RWPE2 (cell line): Measurements from ENCODE around the gene LMX1B.
"Not testable (repeated sequence)": the region's sequence is repeated elsewhere in the genome, so short reads cannot be mapped to it uniquely, and the experiment has no call there.

Source experiments
- ATAC-seq: fragments of 200-7000 bp; cut with Tn5 transposase; 3 replicates; pipeline ENCODE4 v1.9.1; 2021; ENCODE audit warnings: low read depth
- DNase-seq: peaks from one replicate; pipeline ENCODE4 v3.0.0-alpha.2; 2020; ENCODE audit warnings: low spot score
- H3K27ac ChIP-seq: fragments of 450-650 bp; 2 replicates; pipeline ENCODE4 v1.5.1; 2017; ENCODE audit warnings: mild to moderate bottlenecking; ENCODE audit not compliant: poor library complexity, severe bottlenecking
- H3K27me3 ChIP-seq: fragments of 250-450 bp; sonication (Bioruptor Pico); 2 replicates; pipeline ENCODE4 v1.5.1; 2021; ENCODE audit warnings: mild to moderate bottlenecking, moderate library complexity; ENCODE audit not compliant: insufficient read depth, poor library complexity, severe bottlenecking
- H3K36me3 ChIP-seq: fragments of 250-450 bp; sonication (Bioruptor Pico); 2 replicates; pipeline ENCODE4 v1.5.1; 2020; ENCODE audit warnings: low read depth, mild to moderate bottlenecking, moderate library complexity
- H3K4me1 ChIP-seq: fragments of 250-450 bp; sonication (Bioruptor Pico); 2 replicates; pipeline ENCODE4 v1.5.1; 2021; ENCODE audit warnings: mild to moderate bottlenecking, moderate library complexity; ENCODE audit not compliant: insufficient read depth, poor library complexity, severe bottlenecking
- H3K4me3 ChIP-seq: fragments of 250-450 bp; sonication (Bioruptor Pico); 2 replicates; pipeline ENCODE4 v1.5.1; 2021; ENCODE audit warnings: mild to moderate bottlenecking, moderate library complexity; ENCODE audit not compliant: severe bottlenecking
- H3K9me3 ChIP-seq: fragments of 250-450 bp; sonication (Bioruptor Pico); 2 replicates; pipeline ENCODE4 v1.5.1; 2021; ENCODE audit warnings: mild to moderate bottlenecking, moderate library complexity; ENCODE audit not compliant: severe bottlenecking
- TF ChIP-seq, protein P1 (sequence below): fragments of 450-650 bp; IDR thresholded peaks from one replicate; pipeline ENCODE4 v1.5.1; 2017; ENCODE audit warnings: mild to moderate bottlenecking, moderate library complexity; ENCODE audit not compliant: poor library complexity, severe bottlenecking

The LMX1B gene

DNA sequence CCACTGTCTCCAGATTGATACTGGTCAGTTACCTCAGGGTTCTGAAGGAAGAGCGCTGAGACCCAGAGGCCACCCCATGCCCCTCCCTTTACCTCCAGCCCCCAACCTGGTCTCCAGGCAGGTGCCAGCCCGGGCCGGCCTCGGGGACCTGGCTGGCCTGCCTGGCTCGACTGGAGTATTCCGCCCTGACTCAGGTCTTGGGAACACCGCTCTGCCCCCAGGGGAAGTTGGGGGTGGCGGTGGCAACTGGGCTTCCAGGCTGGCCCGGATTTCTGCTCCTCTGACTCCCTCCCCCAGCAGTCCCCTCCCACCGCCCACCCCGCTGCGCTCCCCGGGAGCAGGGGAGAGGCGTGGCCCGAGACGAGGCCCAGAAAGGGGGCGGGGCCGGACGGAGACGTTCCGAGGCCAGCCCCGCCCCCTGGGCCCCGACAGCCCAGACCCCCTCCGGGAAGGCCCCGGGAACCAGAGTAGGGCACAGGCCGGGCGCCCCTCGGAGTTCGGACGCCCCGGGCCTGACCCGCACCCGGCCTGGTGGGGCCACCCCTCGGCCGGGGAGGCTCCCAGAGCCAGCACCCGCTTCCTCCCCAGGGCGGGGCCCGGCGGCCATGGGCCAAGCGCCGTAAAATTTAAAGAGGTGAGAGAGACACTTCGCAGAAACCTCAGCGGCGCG, 108.7 kb downstream of the LMX1B start:
- peak overlapping the region; percentile 53 for H3K4me3 ChIP-seq
- no peaks in the 10 kb centered on the region for H3K9me3 ChIP-seq
- peak; percentile 80 for DNase-seq
- TF ChIP-seq, protein P1, sequence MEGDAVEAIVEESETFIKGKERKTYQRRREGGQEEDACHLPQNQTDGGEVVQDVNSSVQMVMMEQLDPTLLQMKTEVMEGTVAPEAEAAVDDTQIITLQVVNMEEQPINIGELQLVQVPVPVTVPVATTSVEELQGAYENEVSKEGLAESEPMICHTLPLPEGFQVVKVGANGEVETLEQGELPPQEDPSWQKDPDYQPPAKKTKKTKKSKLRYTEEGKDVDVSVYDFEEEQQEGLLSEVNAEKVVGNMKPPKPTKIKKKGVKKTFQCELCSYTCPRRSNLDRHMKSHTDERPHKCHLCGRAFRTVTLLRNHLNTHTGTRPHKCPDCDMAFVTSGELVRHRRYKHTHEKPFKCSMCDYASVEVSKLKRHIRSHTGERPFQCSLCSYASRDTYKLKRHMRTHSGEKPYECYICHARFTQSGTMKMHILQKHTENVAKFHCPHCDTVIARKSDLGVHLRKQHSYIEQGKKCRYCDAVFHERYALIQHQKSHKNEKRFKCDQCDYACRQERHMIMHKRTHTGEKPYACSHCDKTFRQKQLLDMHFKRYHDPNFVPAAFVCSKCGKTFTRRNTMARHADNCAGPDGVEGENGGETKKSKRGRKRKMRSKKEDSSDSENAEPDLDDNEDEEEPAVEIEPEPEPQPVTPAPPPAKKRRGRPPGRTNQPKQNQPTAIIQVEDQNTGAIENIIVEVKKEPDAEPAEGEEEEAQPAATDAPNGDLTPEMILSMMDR = no peak
- peak; percentile 81 for ATAC-seq
- peaks cover 4% of the 10 kb centered on the region for H3K27me3 ChIP-seq
- peak overlapping the region; percentile 39 for H3K27ac ChIP-seq
- peaks cover 6% of the 10 kb centered on the region for H3K4me1 ChIP-seq
- H3K36me3 ChIP-seq = no peaks in the 10 kb centered on the region

GRCh38 chr9:126722922-126723806, 109.4 kb downstream of the LMX1B start:
- Histone ChIP-seq H3K36me3 (no peaks in the 10 kb centered on the region), H3K9me3 (no peaks in the 10 kb centered on the region), H3K4me1 (peaks cover 6% of the 10 kb centered on the region), H3K27me3 (no peaks in the 10 kb centered on the region), H3K4me3 (peak overlapping the region; percentile 53), H3K27ac (peak overlapping the region; percentile 39)
- DNase-seq (peak; percentile 68), ATAC-seq (peak; percentile 57)
- TF ChIP-seq, protein P1 = no peak

GRCh38 chr9:126723807-126724172, 110.1 kb downstream of the LMX1B start:
- DNase-seq = no peak
- no peak overlapping the region for H3K4me3 ChIP-seq
- H3K27ac ChIP-seq = no peak overlapping the region
- H3K9me3 ChIP-seq = no peaks in the 10 kb centered on the region
- no peaks in the 10 kb centered on the region for H3K27me3 ChIP-seq
- TF ChIP-seq, protein P1 = no peak
- H3K36me3 ChIP-seq = no peaks in the 10 kb centered on the region
- H3K4me1 ChIP-seq = peaks cover 6% of the 10 kb centered on the region
- ATAC-seq = no peak

GRCh38 chr9:126724226-126724625, 110.5 kb downstream of the LMX1B start:
- H3K36me3 ChIP-seq = no peaks in the 10 kb centered on the region
- TF ChIP-seq, protein P1 = no peak
- H3K4me3 ChIP-seq = no peak overlapping the region
- H3K27ac ChIP-seq = no peak overlapping the region
- no peaks in the 10 kb centered on the region for H3K9me3 ChIP-seq
- peaks cover 6% of the 10 kb centered on the region for H3K4me1 ChIP-seq
- ATAC-seq = no peak
- no peaks in the 10 kb centered on the region for H3K27me3 ChIP-seq
- no peak for DNase-seq

GRCh38 chr9:126725485-126725884, 111.8 kb downstream of the LMX1B start:
- not testable (repeated sequence) for H3K4me1 ChIP-seq, ATAC-seq, H3K4me3 ChIP-seq, H3K27ac ChIP-seq, H3K27me3 ChIP-seq, DNase-seq, H3K9me3 ChIP-seq, H3K36me3 ChIP-seq

- not testable (repeated sequence) for H3K27me3 ChIP-seq, H3K9me3 ChIP-seq, H3K4me3 ChIP-seq, H3K36me3 ChIP-seq, DNase-seq, H3K4me1 ChIP-seq, ATAC-seq, H3K27ac ChIP-seq
These were observed 114.5 kb downstream of the LMX1B start for GRCh38 chr9:126728210-126728609.

GRCh38 chr9:126730592-126730991, 116.9 kb downstream of the LMX1B start:
- not testable (repeated sequence) for H3K36me3 ChIP-seq, H3K4me1 ChIP-seq, H3K4me3 ChIP-seq, H3K9me3 ChIP-seq, H3K27ac ChIP-seq, H3K27me3 ChIP-seq, DNase-seq, ATAC-seq
